Fibroblast of lung (primary cell): ENCODE measurements around the gene NUDT3.
"Not testable (repeated sequence)": the region's sequence is repeated elsewhere in the genome, so short reads cannot be mapped to it uniquely, and the experiment has no call there.

Source experiments
- EZH2 ChIP-seq: IDR thresholded peaks from 2 replicates; pipeline ENCODE4 v1.5.1; 2012; ENCODE audit warnings: low read length, control low read depth, mild to moderate bottlenecking; ENCODE audit errors: missing control alignments
- TF ChIP-seq, protein P1 (sequence below), 2 donors: IDR thresholded peaks in 1 of 2; conservative IDR thresholded peaks in 1 of 2; 1 replicate in 1 of 2; 2 replicates in 1 of 2; pipeline ENCODE4 v1.5.1; 2011 to 2012; ENCODE audit warnings: low read length in 2 of 2, control low read depth in 1 of 2, inconsistent platforms in 1 of 2, low read depth in 1 of 2, mild to moderate bottlenecking in 1 of 2

DNA sequence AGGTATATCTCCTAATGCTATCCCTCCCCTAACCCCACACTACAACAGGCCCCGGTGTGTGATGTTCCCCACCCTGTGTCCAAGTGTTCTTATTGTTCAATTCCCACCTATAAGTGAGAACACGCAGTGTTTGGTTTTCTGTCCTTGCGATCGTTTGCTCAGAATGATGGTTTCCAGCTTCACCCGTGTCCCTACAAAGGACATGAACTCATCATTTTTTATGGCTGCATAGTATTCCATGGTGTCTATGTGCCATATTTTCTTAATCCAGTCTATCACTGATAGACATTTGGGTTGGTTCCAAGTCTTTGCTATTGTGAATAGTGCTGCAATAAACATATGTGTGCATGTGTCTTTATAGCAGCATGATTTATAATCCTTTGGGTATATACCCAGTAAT, 20.6 kb downstream of the NUDT3 start:
- TF ChIP-seq, protein P1, sequence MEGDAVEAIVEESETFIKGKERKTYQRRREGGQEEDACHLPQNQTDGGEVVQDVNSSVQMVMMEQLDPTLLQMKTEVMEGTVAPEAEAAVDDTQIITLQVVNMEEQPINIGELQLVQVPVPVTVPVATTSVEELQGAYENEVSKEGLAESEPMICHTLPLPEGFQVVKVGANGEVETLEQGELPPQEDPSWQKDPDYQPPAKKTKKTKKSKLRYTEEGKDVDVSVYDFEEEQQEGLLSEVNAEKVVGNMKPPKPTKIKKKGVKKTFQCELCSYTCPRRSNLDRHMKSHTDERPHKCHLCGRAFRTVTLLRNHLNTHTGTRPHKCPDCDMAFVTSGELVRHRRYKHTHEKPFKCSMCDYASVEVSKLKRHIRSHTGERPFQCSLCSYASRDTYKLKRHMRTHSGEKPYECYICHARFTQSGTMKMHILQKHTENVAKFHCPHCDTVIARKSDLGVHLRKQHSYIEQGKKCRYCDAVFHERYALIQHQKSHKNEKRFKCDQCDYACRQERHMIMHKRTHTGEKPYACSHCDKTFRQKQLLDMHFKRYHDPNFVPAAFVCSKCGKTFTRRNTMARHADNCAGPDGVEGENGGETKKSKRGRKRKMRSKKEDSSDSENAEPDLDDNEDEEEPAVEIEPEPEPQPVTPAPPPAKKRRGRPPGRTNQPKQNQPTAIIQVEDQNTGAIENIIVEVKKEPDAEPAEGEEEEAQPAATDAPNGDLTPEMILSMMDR (conservative IDR thresholded peaks at IDR 0.05 in 1 of 2, IDR thresholded peaks at IDR 0.05 in 1 of 2; ENCODE audit: low read depth in 1 of 2, low read length in 2 of 2) = not testable (repeated sequence)
- not testable (repeated sequence) for TF ChIP-seq EZH2
